GM13977 (cell line): ENCODE measurements around the gene NTMT1.

Experiments used
- DNase-seq: peaks from one replicate; pipeline ENCODE4 v3.0.0; 2012; ENCODE audit warnings: low spot score
- CTCF ChIP-seq: IDR thresholded peaks from 2 replicates; pipeline ENCODE4 v1.5.1; 2012; ENCODE audit warnings: mild to moderate bottlenecking, control low read depth; ENCODE audit not compliant: insufficient read depth; ENCODE audit errors: extremely low read depth, missing control alignments
- in situ Hi-C: fragments of 300-500 bp; cut with MboI; formaldehyde crosslinking; loops from one replicate; pipeline ENCODE4 v1.12.0; 2022; ENCODE audit warnings: low sequenced_read_pairs, low pct_unique_long_range_greater_than_20kb, mixed read lengths, inconsistent platforms; ENCODE audit not compliant: unreplicated experiment

NTMT1 gene

DNA sequence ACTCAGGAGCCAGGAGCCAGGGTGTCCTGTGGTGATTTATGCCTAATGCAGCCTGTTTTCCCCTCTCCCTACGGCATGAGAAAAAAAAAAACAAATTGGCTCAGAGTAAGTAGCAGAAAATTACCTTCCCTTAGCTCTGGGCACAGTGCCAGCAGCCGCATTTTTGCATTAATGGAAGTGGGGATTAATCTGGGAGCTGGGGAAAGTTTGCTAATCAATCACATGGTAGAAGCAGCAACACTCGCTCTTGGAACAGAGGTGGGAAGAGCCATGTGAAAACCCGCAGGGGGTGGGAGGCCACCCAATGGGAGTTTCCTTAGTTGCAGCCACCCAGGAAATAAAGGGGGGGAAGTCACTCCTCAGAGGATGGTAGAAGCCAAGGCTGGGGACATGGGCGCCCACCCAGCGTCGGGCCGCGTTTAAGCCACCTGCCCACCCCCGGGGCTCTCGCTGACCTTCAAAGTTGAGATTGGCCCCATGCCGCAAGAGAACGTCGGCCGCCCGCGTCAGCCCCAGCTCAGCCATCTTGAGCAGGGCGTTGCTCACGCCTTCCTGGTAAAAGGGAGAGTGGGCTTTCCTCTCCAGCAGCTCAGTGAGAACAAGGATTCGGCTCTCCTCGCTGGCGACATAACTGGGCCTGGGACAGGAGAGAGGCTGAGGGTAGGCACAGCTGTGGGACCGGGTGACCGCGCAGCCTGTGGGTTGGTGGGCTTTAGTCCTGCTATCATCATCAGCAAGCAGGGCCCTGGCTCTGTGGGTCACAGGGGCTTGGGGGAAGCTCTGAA is 14.3 kb downstream of the NTMT1 start:
- in situ Hi-C loops = no loop called here
- TF ChIP-seq CTCF = no peak
- DNase-seq = no peak

DNA sequence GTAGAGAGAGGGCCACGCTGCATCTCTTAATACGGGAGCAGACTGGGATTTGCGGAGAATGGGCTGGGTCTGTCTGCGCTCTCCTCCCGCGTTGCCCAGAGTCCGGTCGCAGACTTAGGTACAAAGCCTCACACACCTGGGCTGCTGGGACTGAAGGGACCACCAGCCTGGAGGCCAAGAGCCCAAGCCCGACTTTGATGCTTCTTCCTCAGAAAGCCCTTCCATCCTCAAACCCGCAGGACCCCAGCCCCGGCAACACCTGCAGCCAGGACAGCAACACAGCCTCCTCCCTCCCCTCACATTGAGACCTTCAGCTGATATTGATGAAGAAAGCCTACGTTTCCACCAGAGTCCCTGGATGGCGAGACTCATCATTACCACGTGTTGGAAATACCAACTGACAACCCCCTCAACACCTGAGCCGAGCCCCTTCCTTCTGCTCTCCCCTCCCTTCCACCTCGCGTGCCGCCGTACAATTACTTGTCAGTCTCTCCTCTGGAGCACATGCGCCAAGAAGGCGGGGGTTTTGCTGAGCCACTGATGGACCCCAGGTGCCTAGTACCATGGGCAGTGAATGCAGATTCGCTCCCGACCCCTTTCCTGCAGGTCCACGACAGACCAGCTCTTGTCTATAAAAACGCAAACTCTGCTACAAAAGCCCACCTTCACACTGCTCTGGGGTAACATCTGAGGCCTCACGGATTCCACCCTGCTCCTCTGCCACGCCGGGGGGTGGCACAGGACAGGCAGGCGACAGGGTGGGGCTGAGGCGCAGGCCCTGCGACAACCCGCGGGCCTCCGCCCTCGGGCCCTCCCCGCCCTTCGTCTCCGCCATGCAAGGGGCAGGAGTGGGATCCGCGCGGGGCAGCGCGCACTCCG is 15.1 kb downstream of the NTMT1 start:
- in situ Hi-C loops = no loop called here
- no peak for DNase-seq

GRCh38 chr9:129641750-129642585 is 16.0 kb downstream of the NTMT1 start, which contains the start of gene ASB6:
Gene ASB6 (minus strand): TSS chr9:129642151. CDS start chr9:129641999, 152 bp downstream.
- DNase-seq = peak; percentile 100
- in situ Hi-C loops = no loop called here
- TF ChIP-seq CTCF = peak; percentile 73

More for the DNA sequence above, 15.1 kb downstream of the NTMT1 start:
- TF ChIP-seq CTCF = no peak

DNA sequence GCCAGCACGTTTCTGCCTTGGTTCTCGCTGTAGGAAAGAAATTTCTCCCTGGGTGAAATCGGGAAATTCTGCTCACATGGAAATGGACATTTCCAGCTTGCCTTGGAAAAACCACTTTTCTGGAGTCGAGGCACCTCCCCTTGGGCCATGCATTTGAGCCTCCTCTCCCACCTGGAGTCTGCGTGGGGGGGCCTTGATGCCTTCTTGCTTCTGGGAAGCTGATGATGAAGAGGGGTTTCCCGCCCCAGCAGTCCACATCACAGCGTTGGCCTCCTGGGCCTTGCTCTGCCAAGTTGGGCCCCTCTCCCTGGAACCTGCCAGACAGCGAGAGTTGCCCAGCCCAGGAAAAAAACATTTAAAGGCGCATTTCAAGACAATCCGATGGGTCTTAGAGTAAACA is 17.7 kb downstream of the NTMT1 start:
- DNase-seq = no peak
- no peak for TF ChIP-seq CTCF
- in situ Hi-C loops = no loop called here

DNA sequence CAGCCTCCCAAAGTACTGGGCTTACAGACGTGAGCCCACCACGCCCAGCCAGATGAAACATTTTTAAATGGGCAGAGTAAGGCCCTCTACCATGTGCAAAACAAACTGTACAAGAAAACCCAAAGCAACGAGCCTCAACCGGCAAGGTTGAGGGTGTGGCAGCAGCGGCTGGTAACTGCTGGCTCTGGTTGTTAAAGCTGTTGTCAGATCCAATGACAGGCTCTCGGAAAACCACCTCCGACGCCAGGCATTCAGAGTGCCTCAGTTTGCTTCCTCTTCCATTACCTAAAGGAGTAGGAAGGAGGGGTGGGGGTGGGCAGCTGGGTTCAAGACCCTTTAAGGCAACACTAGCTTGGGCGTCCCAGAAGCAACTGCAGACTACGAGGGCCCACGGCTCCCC is 18.4 kb downstream of the NTMT1 start:
- no peak for DNase-seq
- TF ChIP-seq CTCF = no peak
- in situ Hi-C loops = no loop called here

DNA sequence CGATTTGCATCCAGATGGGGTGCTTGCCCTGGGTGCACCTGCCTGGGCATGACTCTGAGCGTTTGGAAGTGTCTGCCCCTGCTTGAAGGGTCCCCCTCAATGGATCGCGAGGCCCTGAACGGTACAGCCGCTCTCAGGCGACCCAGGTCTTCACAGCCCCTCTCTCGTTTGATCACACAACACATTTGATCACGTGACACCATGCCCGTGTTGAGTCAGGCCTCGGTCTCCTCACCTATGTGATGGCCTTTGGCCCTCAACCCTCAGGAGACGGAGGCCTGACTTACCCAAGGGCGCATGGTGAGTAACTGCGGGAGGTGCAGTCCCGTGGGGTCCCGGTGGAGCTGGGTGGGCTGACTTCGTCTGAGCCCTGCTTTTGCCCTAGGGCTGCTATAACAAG is 18.9 kb downstream of the NTMT1 start:
- in situ Hi-C loops = no loop called here
- DNase-seq = no peak
- no peak for TF ChIP-seq CTCF
